Loucy (cell line): ENCODE measurements around the gene MARVELD1.

ENCODE experiments used
- CTCF ChIP-seq: fragments of 200-600 bp; sonication (generic); conservative IDR thresholded peaks from 2 replicates; pipeline ENCODE4 v1.5.1; 2014; ENCODE audit warnings: mild to moderate bottlenecking, antibody characterized with exemption, low read length
- EZH2phosphoT487 ChIP-seq: fragments of 200-600 bp; IDR thresholded peaks from 2 replicates; pipeline ENCODE4 v1.6.1; 2018; ENCODE audit warnings: antibody characterized with exemption, mild to moderate bottlenecking, moderate library complexity, borderline replicate concordance

DNA sequence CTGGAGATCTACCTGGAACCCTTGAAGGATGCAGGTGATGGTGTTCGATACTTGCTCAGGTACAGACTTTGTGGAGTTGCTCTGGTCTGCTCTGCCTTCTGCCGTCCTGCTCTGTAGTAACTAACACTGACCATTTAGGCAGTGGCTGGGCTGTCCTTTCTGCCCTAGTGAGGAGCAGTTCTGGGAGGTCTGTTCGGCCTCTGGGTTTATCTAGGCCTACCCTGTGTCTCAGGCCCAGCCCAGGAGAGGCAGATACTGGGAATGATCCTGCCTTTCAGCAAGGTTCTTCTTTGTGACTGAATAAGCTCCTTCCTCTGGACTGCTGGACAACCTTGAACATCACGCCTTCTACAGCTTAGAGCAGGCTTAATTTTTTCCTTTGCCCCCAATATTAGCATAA is 25.1 kb downstream of the MARVELD1 start:
- TF ChIP-seq EZH2phosphoT487 (no peak), CTCF (no peak)
